HEK293 (cell line): ENCODE results near the gene RGS19.

Experiments
- CTCF ChIA-PET: fragments of 350-600 bp; formaldehyde crosslinking; extraction: SDS; loops from one replicate; lab custom pipeline; 2021; ENCODE audit warnings: antibody characterized with exemption; lab: Yijun Ruan, JAX
- POLR2A ChIA-PET: fragments of 300-600 bp; formaldehyde crosslinking; extraction: SDS; loops from one replicate; lab custom pipeline; 2020; ENCODE audit warnings: antibody characterized with exemption, inconsistent platforms; lab: Yijun Ruan, JAX
- H3K27ac ChIP-seq: fragments of 200-500 bp; sonication (Bioruptor generic); 2 replicates; pipeline ENCODE4 v1.5.1; 2014; ENCODE audit warnings: low read depth, low read length, control low read depth, inconsistent platforms; ENCODE audit errors: extremely low read depth
- H3K36me3 ChIP-seq, 2 experiments: fragments of 200-500 bp in 1 of 2; sonication (Bioruptor generic) in 1 of 2; 1 replicate in 1 of 2; 2 replicates in 1 of 2; pipeline ENCODE4 v1.5.1; 2014 to 2017; ENCODE audit warnings: inconsistent platforms in 2 of 2, low read length in 2 of 2; ENCODE audit not compliant: control insufficient read depth in 2 of 2, insufficient read depth in 1 of 2
- H3K4me1 ChIP-seq: fragments of 200-500 bp; sonication (Bioruptor generic); 2 replicates; pipeline ENCODE4 v1.5.1; 2014; ENCODE audit warnings: mild to moderate bottlenecking, low read length, inconsistent platforms; ENCODE audit not compliant: control insufficient read depth, insufficient read depth
- H3K4me3 ChIP-seq: 2 replicates; pipeline ENCODE4 v1.5.1; 2011; ENCODE audit warnings: low read depth, mild to moderate bottlenecking, control low read depth, low read length, moderate library complexity
- H3K9me3 ChIP-seq: fragments of 200-500 bp; sonication (Bioruptor generic); 2 replicates; pipeline ENCODE4 v1.5.1; 2014; ENCODE audit warnings: low read depth, low read length, inconsistent platforms; ENCODE audit not compliant: control insufficient read depth, insufficient read depth
- GLIS1 ChIP-seq: fragments of 450-650 bp; formaldehyde crosslinking; IDR thresholded peaks from 2 replicates; pipeline ENCODE4 v1.5.1; 2016; ENCODE audit warnings: missing biosample characterization, missing genetic modification characterization
- ZFP41 ChIP-seq: fragments of 450-650 bp; formaldehyde crosslinking; IDR thresholded peaks from 2 replicates; pipeline ENCODE4 v1.5.1; 2016; ENCODE audit warnings: missing biosample characterization, missing genetic modification characterization, borderline replicate concordance
- ZNF133 ChIP-seq: fragments of 450-650 bp; formaldehyde crosslinking; IDR thresholded peaks from 2 replicates; pipeline ENCODE4 v1.5.1; 2016; ENCODE audit warnings: missing biosample characterization, missing genetic modification characterization
- ZNF223 ChIP-seq: fragments of 450-650 bp; formaldehyde crosslinking; IDR thresholded peaks from 2 replicates; pipeline ENCODE4 v1.5.1; 2016; ENCODE audit warnings: missing biosample characterization, missing genetic modification characterization
- ZNF548 ChIP-seq: fragments of 450-650 bp; formaldehyde crosslinking; IDR thresholded peaks from 2 replicates; pipeline ENCODE4 v1.5.1; 2016; ENCODE audit warnings: missing biosample characterization, missing genetic modification characterization
- ZNF585B ChIP-seq: fragments of 450-650 bp; formaldehyde crosslinking; IDR thresholded peaks from 2 replicates; pipeline ENCODE4 v1.5.1; 2016; ENCODE audit warnings: missing biosample characterization, missing genetic modification characterization
- ZNF626 ChIP-seq: fragments of 450-650 bp; sonication (Bioruptor Pico); formaldehyde crosslinking; IDR thresholded peaks from 2 replicates; pipeline ENCODE4 v1.5.1; 2018; ENCODE audit warnings: missing biosample characterization, missing genetic modification characterization, inconsistent platforms
- ZNF792 ChIP-seq: fragments of 450-650 bp; formaldehyde crosslinking; IDR thresholded peaks from 2 replicates; pipeline ENCODE4 v1.5.1; 2016; ENCODE audit warnings: missing biosample characterization, missing genetic modification characterization
- TF ChIP-seq, protein P1 (sequence below): fragments of 450-650 bp; formaldehyde crosslinking; IDR thresholded peaks from 2 replicates; pipeline ENCODE4 v1.5.1; 2016; ENCODE audit warnings: missing biosample characterization, missing genetic modification characterization
- TF ChIP-seq, protein P2 (sequence below): fragments of 450-650 bp; formaldehyde crosslinking; conservative IDR thresholded peaks from 2 replicates; pipeline ENCODE4 v1.5.1; 2016; ENCODE audit warnings: low read depth, missing biosample characterization, missing genetic modification characterization
- TF ChIP-seq, protein P3 (sequence below): fragments of 450-650 bp; formaldehyde crosslinking; IDR thresholded peaks from 2 replicates; pipeline ENCODE4 v1.5.1; 2016; ENCODE audit warnings: missing biosample characterization, missing genetic modification characterization
- TF ChIP-seq, protein P4 (sequence below): fragments of 450-650 bp; formaldehyde crosslinking; optimal IDR thresholded peaks from 2 replicates; pipeline ENCODE3; 2016; ENCODE audit warnings: missing biosample characterization, mild to moderate bottlenecking, missing genetic modification characterization
- TF ChIP-seq, protein P5 (sequence below): fragments of 450-650 bp; formaldehyde crosslinking; IDR thresholded peaks from 2 replicates; pipeline ENCODE4 v1.5.1; 2016; ENCODE audit warnings: missing biosample characterization, missing genetic modification characterization

Gene RGS19

DNA sequence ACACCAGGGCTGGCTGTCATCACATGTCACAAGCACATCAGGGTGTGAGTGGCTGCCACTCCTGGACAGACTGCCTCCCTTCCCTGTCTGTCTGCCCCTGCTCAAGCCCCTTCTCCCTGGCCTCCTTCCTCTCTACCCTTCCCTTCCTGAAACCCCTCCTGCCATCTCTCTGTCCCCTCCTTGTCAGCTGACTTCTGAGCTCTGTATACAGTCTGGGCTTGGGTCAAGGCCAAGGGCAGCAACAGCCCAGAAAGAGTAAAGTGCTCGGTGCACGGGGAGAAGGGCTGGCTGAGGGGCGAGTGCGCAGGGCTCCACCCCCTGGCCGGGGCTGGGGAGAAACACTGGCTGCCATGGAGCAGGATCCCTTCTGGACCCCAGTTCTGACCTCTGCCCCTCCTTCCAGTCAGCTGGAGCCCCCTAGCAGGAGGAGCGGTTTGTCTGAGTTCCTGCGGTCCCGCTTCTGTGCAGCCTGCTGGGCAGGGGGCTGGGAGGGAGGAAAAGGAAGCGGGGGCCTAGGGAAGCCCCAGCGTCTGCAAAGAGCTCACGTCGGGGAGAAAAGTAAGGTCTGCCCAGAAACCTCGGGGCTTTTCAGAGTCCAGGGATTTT, 2.9 kb upstream of the RGS19 start (continued):
- TF ChIP-seq, protein P1, sequence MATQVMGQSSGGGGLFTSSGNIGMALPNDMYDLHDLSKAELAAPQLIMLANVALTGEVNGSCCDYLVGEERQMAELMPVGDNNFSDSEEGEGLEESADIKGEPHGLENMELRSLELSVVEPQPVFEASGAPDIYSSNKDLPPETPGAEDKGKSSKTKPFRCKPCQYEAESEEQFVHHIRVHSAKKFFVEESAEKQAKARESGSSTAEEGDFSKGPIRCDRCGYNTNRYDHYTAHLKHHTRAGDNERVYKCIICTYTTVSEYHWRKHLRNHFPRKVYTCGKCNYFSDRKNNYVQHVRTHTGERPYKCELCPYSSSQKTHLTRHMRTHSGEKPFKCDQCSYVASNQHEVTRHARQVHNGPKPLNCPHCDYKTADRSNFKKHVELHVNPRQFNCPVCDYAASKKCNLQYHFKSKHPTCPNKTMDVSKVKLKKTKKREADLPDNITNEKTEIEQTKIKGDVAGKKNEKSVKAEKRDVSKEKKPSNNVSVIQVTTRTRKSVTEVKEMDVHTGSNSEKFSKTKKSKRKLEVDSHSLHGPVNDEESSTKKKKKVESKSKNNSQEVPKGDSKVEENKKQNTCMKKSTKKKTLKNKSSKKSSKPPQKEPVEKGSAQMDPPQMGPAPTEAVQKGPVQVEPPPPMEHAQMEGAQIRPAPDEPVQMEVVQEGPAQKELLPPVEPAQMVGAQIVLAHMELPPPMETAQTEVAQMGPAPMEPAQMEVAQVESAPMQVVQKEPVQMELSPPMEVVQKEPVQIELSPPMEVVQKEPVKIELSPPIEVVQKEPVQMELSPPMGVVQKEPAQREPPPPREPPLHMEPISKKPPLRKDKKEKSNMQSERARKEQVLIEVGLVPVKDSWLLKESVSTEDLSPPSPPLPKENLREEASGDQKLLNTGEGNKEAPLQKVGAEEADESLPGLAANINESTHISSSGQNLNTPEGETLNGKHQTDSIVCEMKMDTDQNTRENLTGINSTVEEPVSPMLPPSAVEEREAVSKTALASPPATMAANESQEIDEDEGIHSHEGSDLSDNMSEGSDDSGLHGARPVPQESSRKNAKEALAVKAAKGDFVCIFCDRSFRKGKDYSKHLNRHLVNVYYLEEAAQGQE (tag by site-specific recombination) = no peak
- TF ChIP-seq, protein P2, sequence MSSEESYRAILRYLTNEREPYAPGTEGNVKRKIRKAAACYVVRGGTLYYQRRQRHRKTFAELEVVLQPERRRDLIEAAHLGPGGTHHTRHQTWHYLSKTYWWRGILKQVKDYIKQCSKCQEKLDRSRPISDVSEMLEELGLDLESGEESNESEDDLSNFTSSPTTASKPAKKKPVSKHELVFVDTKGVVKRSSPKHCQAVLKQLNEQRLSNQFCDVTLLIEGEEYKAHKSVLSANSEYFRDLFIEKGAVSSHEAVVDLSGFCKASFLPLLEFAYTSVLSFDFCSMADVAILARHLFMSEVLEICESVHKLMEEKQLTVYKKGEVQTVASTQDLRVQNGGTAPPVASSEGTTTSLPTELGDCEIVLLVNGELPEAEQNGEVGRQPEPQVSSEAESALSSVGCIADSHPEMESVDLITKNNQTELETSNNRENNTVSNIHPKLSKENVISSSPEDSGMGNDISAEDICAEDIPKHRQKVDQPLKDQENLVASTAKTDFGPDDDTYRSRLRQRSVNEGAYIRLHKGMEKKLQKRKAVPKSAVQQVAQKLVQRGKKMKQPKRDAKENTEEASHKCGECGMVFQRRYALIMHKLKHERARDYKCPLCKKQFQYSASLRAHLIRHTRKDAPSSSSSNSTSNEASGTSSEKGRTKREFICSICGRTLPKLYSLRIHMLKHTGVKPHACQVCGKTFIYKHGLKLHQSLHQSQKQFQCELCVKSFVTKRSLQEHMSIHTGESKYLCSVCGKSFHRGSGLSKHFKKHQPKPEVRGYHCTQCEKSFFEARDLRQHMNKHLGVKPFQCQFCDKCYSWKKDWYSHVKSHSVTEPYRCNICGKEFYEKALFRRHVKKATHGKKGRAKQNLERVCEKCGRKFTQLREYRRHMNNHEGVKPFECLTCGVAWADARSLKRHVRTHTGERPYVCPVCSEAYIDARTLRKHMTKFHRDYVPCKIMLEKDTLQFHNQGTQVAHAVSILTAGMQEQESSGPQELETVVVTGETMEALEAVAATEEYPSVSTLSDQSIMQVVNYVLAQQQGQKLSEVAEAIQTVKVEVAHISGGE (tag by site-specific recombination) = no peak
- no peak for TF ChIP-seq GLIS1 (tag by site-specific recombination)

DNA sequence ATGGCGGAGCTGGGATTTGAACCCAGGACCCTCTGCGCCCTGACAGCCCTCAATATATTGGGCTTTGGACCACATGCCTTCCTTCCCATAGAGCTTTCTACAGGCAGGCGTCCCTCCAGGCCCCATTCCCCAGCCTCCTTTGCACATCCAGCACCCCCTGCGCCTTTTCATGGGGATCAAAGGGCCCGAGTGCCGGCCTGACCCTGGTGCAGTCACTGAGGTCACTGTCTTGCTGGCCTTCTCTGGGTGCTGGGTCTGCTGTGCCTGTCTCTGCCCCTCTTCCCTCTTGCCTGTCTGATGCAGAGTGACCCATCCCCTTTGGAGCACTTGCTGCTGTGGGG, 2.3 kb upstream of the RGS19 start:
- TF ChIP-seq, protein P3, sequence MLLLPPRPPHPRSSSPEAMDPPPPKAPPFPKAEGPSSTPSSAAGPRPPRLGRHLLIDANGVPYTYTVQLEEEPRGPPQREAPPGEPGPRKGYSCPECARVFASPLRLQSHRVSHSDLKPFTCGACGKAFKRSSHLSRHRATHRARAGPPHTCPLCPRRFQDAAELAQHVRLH (tag by site-specific recombination) = no peak
- TF ChIP-seq ZNF223 (tag by site-specific recombination) (no peak), ZFP41 (tag by site-specific recombination) (no peak), ZNF626 (tag by site-specific recombination) (no peak), ZNF133 (no peak), ZNF585B (tag by site-specific recombination) (no peak), ZNF792 (no peak), ZNF548 (tag by site-specific recombination) (no peak)
- TF ChIP-seq, protein P4, sequence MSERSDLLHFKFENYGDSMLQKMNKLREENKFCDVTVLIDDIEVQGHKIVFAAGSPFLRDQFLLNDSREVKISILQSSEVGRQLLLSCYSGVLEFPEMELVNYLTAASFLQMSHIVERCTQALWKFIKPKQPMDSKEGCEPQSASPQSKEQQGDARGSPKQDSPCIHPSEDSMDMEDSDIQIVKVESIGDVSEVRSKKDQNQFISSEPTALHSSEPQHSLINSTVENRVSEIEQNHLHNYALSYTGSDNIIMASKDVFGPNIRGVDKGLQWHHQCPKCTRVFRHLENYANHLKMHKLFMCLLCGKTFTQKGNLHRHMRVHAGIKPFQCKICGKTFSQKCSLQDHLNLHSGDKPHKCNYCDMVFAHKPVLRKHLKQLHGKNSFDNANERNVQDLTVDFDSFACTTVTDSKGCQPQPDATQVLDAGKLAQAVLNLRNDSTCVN (tag by site-specific recombination) = no peak
- TF ChIP-seq, protein P5, sequence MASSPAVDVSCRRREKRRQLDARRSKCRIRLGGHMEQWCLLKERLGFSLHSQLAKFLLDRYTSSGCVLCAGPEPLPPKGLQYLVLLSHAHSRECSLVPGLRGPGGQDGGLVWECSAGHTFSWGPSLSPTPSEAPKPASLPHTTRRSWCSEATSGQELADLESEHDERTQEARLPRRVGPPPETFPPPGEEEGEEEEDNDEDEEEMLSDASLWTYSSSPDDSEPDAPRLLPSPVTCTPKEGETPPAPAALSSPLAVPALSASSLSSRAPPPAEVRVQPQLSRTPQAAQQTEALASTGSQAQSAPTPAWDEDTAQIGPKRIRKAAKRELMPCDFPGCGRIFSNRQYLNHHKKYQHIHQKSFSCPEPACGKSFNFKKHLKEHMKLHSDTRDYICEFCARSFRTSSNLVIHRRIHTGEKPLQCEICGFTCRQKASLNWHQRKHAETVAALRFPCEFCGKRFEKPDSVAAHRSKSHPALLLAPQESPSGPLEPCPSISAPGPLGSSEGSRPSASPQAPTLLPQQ (tag by site-specific recombination) = no peak
- TF ChIP-seq, all 188 proteins: peak for 0

More for the DNA sequence above, 2.3 kb upstream of the RGS19 start:
- no peaks in the 10 kb centered on the region for H3K9me3 ChIP-seq
- H3K4me3 ChIP-seq = no peak overlapping the region
- no peak overlapping the region for H3K27ac ChIP-seq
- peaks cover 10% of the 10 kb centered on the region for H3K4me1 ChIP-seq
- no peaks in the 10 kb centered on the region for H3K36me3 ChIP-seq
- CTCF ChIA-PET = interaction anchor here (0.9 kb wide), 1 partner anchor 21 kb away, joined by 3 read pairs; no protein-coding TSS in a partner anchor
- POLR2A ChIA-PET = interaction anchor here (2.9 kb wide), 1 partner anchor 19 kb away, joined by 13 read pairs; the partner anchor contains the start of gene TCEA2
